SU-DHL-6 (cell line): ENCODE measurements around the gene PHACTR3.

ENCODE experiments used
- EZH2phosphoT487 ChIP-seq: fragments of 200-600 bp; sonication (generic), shearing (Covaris generic); conservative IDR thresholded peaks from 2 replicates; pipeline ENCODE4 v1.6.1; 2018; ENCODE audit warnings: mild to moderate bottlenecking, antibody characterized with exemption, low read length, moderate library complexity, mixed read lengths
- TF ChIP-seq, protein P1 (sequence below): fragments of 200-600 bp; sonication (generic); IDR thresholded peaks from one replicate; pipeline ENCODE4 v1.5.1; 2017; ENCODE audit warnings: antibody characterized with exemption, mild to moderate bottlenecking, low read length, moderate library complexity; ENCODE audit not compliant: insufficient read depth, poor library complexity, severe bottlenecking

DNA sequence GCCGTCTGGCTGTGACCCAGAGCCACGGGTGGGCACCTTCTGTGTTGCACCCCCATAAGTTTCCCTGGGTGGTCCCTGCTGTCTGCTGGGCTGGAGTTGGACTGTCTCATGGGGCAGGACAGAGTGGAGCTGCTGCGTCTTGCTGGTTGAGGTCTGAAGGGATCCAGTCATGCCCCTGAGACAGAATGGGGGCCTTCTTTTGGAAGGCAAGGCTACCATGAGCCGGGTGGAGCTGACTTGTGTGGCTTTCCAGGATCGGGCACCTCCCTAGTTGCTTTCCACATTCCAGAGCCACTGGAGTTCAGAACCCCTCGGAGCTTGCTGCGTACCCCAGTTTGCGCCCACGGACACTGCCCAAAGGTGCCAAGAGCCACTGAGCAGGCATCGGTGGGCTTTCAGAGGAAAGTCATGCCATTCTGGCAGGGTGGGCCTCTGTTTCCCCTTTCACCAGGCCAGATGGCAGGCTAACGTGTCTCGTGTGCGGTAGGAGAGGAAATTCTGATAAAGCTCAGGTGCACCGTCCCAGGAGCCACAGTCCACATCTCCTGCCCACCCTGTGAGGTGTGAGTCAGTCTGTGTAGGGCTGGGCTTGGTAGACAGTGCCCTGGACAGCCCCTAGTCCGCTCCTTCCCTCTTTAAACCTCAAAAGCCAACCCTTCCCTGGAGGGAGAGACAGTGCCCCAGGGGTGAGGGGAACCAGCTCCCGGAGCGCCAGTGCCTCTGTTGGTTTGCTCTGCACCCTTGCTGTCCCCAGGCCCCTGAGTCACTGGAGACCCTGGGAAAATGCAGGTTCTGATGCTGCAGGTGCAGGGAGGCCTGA lies 203.8 kb downstream of the PHACTR3 start:
- TF ChIP-seq, protein P1, sequence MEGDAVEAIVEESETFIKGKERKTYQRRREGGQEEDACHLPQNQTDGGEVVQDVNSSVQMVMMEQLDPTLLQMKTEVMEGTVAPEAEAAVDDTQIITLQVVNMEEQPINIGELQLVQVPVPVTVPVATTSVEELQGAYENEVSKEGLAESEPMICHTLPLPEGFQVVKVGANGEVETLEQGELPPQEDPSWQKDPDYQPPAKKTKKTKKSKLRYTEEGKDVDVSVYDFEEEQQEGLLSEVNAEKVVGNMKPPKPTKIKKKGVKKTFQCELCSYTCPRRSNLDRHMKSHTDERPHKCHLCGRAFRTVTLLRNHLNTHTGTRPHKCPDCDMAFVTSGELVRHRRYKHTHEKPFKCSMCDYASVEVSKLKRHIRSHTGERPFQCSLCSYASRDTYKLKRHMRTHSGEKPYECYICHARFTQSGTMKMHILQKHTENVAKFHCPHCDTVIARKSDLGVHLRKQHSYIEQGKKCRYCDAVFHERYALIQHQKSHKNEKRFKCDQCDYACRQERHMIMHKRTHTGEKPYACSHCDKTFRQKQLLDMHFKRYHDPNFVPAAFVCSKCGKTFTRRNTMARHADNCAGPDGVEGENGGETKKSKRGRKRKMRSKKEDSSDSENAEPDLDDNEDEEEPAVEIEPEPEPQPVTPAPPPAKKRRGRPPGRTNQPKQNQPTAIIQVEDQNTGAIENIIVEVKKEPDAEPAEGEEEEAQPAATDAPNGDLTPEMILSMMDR, result no peak
- no peak for TF ChIP-seq EZH2phosphoT487
